GM19467 (cell line): Measurements from ENCODE around the gene BLNK.

Experiments used
- ATAC-seq: cut with Tn5 transposase; IDR thresholded peaks from one replicate; pipeline ENCODE4 v1.9.1; 2021; ENCODE audit warnings: mild to moderate bottlenecking, moderate library complexity; ENCODE audit not compliant: unreplicated experiment

BLNK gene

GRCh38 chr10:96153070-96153469 is 118.3 kb downstream of the BLNK start:
- no peak for ATAC-seq

- ATAC-seq: no peak
Observed at GRCh38 chr10:96152437-96152836, 118.9 kb downstream of the BLNK start.
